ENCODE data around the gene DBNDD2.
A peak's percentile ranks its signal among the peaks of the same experiment; 100 is the strongest.

The DBNDD2 gene

GRCh38 chr20:45416917-45417316, 8.8 kb downstream of the DBNDD2 start:
- Histone ChIP-seq H3K36me3 (ENCODE audit: control insufficient read depth, insufficient read depth, low read length) (peaks cover 36% of the 10 kb centered on the region), H3K4me1 (ENCODE audit: control insufficient read depth, insufficient read depth, low read length) (peaks cover 10% of the 10 kb centered on the region), H3K9ac (ENCODE audit: low read depth, low read length) (peak overlapping the region; percentile 85; the same call in 1 of the 2 replicates), H3K27ac (ENCODE audit: low read depth, low read length) (no peak overlapping the region), H3K9me3 (ENCODE audit: control insufficient read depth, insufficient read depth, low read length) (no peaks in the 10 kb centered on the region), H3K4me3 (ENCODE audit: low read depth, low read length) (peak overlapping the region; percentile 96), H3K27me3 (ENCODE audit: control insufficient read depth, insufficient read depth, low read length) (no peaks in the 10 kb centered on the region)

GRCh38 chr20:45419188-45420091, 11.4 kb downstream of the DBNDD2 start:
- Histone ChIP-seq H3K4me1 (ENCODE audit: control insufficient read depth, insufficient read depth, low read length) (peaks cover 10% of the 10 kb centered on the region), H3K36me3 (ENCODE audit: control insufficient read depth, insufficient read depth, low read length) (peaks cover 58% of the 10 kb centered on the region), H3K27ac (ENCODE audit: low read depth, low read length) (no peak overlapping the region), H3K27me3 (ENCODE audit: control insufficient read depth, insufficient read depth, low read length) (no peaks in the 10 kb centered on the region), H3K4me3 (ENCODE audit: low read depth, low read length) (no peak overlapping the region), H3K9ac (ENCODE audit: low read depth, low read length) (no peak overlapping the region), H3K9me3 (ENCODE audit: control insufficient read depth, insufficient read depth, low read length) (no peaks in the 10 kb centered on the region)

- Histone ChIP-seq H3K9ac (ENCODE audit: low read depth, low read length) (no peak overlapping the region), H3K9me3 (ENCODE audit: control insufficient read depth, insufficient read depth, low read length) (no peaks in the 10 kb centered on the region), H3K4me3 (ENCODE audit: low read depth, low read length) (no peak overlapping the region), H3K27me3 (ENCODE audit: control insufficient read depth, insufficient read depth, low read length) (no peaks in the 10 kb centered on the region), H3K4me1 (ENCODE audit: control insufficient read depth, insufficient read depth, low read length) (peaks cover 9% of the 10 kb centered on the region), H3K36me3 (ENCODE audit: control insufficient read depth, insufficient read depth, low read length) (peaks cover 63% of the 10 kb centered on the region), H3K27ac (ENCODE audit: low read depth, low read length) (no peak overlapping the region)
Measured at GRCh38 chr20:45420125-45420524, 12.0 kb downstream of the DBNDD2 start.

DNA sequence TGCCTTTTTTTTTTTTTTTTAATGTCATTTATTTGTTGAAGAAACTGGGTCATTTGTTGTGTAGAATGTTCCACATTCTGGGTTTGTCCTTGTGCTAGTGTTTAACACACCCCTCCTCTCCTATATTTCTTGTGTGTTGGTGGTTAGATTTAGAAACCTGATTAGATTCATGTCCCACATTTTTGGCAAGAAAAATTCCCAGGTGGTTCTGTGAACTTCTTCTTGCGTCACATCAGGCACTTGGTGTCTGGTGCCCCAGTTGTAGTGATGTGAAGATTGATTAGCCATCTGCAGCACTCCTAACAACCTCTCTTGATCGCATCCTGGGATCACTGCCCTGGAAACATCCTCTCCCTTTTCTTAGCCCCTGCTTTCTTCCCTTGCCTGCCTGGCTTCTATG, 15.6 kb downstream of the DBNDD2 start:
- H3K9ac ChIP-seq (ENCODE audit: low read depth, low read length): no peak overlapping the region
- no peak overlapping the region for H3K27ac ChIP-seq (ENCODE audit: low read depth, low read length)
- no peaks in the 10 kb centered on the region for H3K9me3 ChIP-seq (ENCODE audit: control insufficient read depth, insufficient read depth, low read length)
- peaks cover 64% of the 10 kb centered on the region for H3K36me3 ChIP-seq (ENCODE audit: control insufficient read depth, insufficient read depth, low read length)
- H3K4me3 ChIP-seq (ENCODE audit: low read depth, low read length): no peak overlapping the region
- H3K4me1 ChIP-seq (ENCODE audit: control insufficient read depth, insufficient read depth, low read length): no peaks in the 10 kb centered on the region
- no peaks in the 10 kb centered on the region for H3K27me3 ChIP-seq (ENCODE audit: control insufficient read depth, insufficient read depth, low read length)

DNA sequence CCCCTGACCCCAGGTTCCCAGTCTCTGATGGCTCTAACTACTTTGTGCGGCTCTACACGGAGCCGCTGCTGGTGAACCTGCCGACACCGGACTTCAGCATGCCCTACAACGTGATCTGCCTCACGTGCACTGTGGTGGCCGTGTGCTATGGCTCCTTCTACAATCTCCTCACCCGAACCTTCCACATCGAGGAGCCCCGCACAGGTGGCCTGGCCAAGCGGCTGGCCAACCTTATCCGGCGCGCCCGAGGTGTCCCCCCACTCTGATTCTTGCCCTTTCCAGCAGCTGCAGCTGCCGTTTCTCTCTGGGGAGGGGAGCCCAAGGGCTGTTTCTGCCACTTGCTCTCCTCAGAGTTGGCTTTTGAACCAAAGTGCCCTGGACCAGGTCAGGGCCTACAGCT, 17.5 kb downstream of the DBNDD2 start:
- Histone ChIP-seq H3K27me3 (ENCODE audit: control insufficient read depth, insufficient read depth, low read length) (no peaks in the 10 kb centered on the region), H3K4me3 (ENCODE audit: low read depth, low read length) (no peak overlapping the region), H3K27ac (ENCODE audit: low read depth, low read length) (no peak overlapping the region), H3K4me1 (ENCODE audit: control insufficient read depth, insufficient read depth, low read length) (no peaks in the 10 kb centered on the region), H3K9me3 (ENCODE audit: control insufficient read depth, insufficient read depth, low read length) (no peaks in the 10 kb centered on the region), H3K36me3 (ENCODE audit: control insufficient read depth, insufficient read depth, low read length) (peaks cover 48% of the 10 kb centered on the region), H3K9ac (ENCODE audit: low read depth, low read length) (no peak overlapping the region)

DNA sequence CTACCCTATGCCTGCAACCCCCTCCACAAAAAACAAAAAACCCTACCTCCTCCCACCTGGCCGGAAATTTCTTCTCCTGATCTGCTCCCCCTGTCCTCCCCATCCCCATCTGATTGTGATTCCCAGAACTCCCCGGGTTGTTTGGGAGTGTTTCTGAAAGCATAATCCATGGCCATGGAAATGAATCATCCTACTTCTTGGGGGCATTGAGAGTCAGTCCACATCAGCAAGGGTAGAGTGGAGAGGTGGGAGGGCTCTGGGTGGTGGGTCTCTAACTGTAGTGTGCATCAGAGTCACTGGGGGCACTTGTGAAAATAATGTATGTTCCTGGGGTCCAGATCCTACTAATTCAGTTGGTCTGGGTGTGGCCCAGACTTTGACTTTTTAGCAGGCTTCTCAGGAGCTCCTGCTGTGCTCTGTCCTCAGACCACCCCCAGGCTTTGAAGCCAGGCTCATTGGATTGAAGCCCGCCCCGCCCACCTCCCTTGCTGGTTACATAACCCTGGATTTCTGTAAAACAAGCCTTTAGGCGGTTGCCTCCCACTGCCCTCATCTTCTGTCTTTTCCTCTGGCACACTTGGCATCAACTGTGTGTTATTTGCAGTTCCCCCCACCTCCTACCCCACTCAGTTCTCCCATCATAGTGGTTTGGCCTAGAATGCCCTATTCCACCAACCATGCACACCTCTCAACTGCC, 18.4 kb downstream of the DBNDD2 start:
- H3K27ac ChIP-seq (ENCODE audit: low read depth, low read length): no peak overlapping the region
- no peak overlapping the region for H3K4me3 ChIP-seq (ENCODE audit: low read depth, low read length)
- H3K4me1 ChIP-seq (ENCODE audit: control insufficient read depth, insufficient read depth, low read length): no peaks in the 10 kb centered on the region
- no peaks in the 10 kb centered on the region for H3K9me3 ChIP-seq (ENCODE audit: control insufficient read depth, insufficient read depth, low read length)
- no peaks in the 10 kb centered on the region for H3K27me3 ChIP-seq (ENCODE audit: control insufficient read depth, insufficient read depth, low read length)
- peaks cover 39% of the 10 kb centered on the region for H3K36me3 ChIP-seq (ENCODE audit: control insufficient read depth, insufficient read depth, low read length)
- no peak overlapping the region for H3K9ac ChIP-seq (ENCODE audit: low read depth, low read length)

- no peak overlapping the region for H3K4me3 ChIP-seq (ENCODE audit: low read depth, low read length)
- H3K4me1 ChIP-seq (ENCODE audit: control insufficient read depth, insufficient read depth, low read length): no peaks in the 10 kb centered on the region
- no peaks in the 10 kb centered on the region for H3K27me3 ChIP-seq (ENCODE audit: control insufficient read depth, insufficient read depth, low read length)
- no peak overlapping the region for H3K27ac ChIP-seq (ENCODE audit: low read depth, low read length)
- H3K9ac ChIP-seq (ENCODE audit: low read depth, low read length): no peak overlapping the region
- peaks cover 29% of the 10 kb centered on the region for H3K36me3 ChIP-seq (ENCODE audit: control insufficient read depth, insufficient read depth, low read length)
- H3K9me3 ChIP-seq (ENCODE audit: control insufficient read depth, insufficient read depth, low read length): no peaks in the 10 kb centered on the region
Measured at GRCh38 chr20:45427236-45428149, 19.4 kb downstream of the DBNDD2 start.

DNA sequence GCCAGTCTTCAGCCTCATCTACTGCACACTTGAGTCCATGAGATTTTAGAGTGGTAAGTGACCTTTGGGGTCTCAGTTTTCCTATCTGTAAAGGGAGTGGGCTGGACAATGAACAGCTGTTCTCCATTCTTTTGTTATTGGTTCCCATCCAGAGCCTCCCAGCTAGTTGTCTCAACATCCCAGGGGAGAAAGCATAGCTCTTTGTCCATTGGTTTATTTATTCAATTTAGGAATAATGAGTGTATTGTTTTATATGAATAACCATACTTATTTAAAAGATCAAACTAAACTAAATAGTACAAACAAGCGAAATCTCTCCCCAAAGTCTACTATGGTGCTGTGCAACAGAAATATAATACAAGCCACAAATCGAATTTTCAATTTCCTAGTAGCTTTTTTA, 21.5 kb downstream of the DBNDD2 start:
- Histone ChIP-seq H3K9ac (ENCODE audit: low read depth, low read length) (no peak overlapping the region), H3K4me1 (ENCODE audit: control insufficient read depth, insufficient read depth, low read length) (no peaks in the 10 kb centered on the region), H3K9me3 (ENCODE audit: control insufficient read depth, insufficient read depth, low read length) (no peaks in the 10 kb centered on the region), H3K27me3 (ENCODE audit: control insufficient read depth, insufficient read depth, low read length) (no peaks in the 10 kb centered on the region), H3K4me3 (ENCODE audit: low read depth, low read length) (no peak overlapping the region), H3K27ac (ENCODE audit: low read depth, low read length) (no peak overlapping the region), H3K36me3 (ENCODE audit: control insufficient read depth, insufficient read depth, low read length) (peaks cover 14% of the 10 kb centered on the region)

GRCh38 chr20:45432294-45432693, 24.2 kb downstream of the DBNDD2 start:
- H3K9ac ChIP-seq (ENCODE audit: low read depth, low read length): no peak overlapping the region
- no peak overlapping the region for H3K4me3 ChIP-seq (ENCODE audit: low read depth, low read length)
- no peak overlapping the region for H3K27ac ChIP-seq (ENCODE audit: low read depth, low read length)
- no peaks in the 10 kb centered on the region for H3K27me3 ChIP-seq (ENCODE audit: control insufficient read depth, insufficient read depth, low read length)
- H3K4me1 ChIP-seq (ENCODE audit: control insufficient read depth, insufficient read depth, low read length): no peaks in the 10 kb centered on the region
- peaks cover 4% of the 10 kb centered on the region; the same call in 1 of the 2 replicates for H3K36me3 ChIP-seq (ENCODE audit: control insufficient read depth, insufficient read depth, low read length)
- H3K9me3 ChIP-seq (ENCODE audit: control insufficient read depth, insufficient read depth, low read length): no peaks in the 10 kb centered on the region

DNA sequence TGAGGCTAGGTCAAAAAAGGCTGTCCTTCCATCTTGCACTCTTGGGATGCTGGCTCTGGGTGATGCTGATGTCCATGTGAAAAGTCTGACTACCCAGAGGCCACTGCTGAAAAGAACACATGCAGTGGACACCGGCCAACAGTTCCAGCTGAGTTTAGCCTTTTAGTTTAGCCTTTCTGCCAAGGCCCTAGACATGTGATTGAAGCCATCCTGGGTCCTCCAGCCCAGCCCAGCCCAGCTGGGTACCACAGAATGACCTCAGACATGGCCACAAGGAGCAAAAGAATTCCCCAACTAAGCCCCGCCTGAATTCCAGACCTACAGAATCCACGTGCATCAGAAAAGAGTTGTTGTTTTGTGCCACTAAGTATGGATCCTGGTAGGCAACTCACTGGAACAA, 25.2 kb downstream of the DBNDD2 start:
- Histone ChIP-seq H3K27me3 (ENCODE audit: control insufficient read depth, insufficient read depth, low read length) (no peaks in the 10 kb centered on the region), H3K4me3 (ENCODE audit: low read depth, low read length) (no peak overlapping the region), H3K9ac (ENCODE audit: low read depth, low read length) (no peak overlapping the region), H3K27ac (ENCODE audit: low read depth, low read length) (no peak overlapping the region), H3K36me3 (ENCODE audit: control insufficient read depth, insufficient read depth, low read length) (peaks cover 4% of the 10 kb centered on the region; the same call in 1 of the 2 replicates), H3K4me1 (ENCODE audit: control insufficient read depth, insufficient read depth, low read length) (no peaks in the 10 kb centered on the region), H3K9me3 (ENCODE audit: control insufficient read depth, insufficient read depth, low read length) (no peaks in the 10 kb centered on the region)

All from HUES48 (cell line).